HepG2 (cell line): ENCODE results near the gene MSI2. TPM values are rescaled to one million over a fixed set of nuclear protein-coding genes. Genes with fewer than 3 reads are reported as not detected.

Experiments
- ATF6 ChIP-seq: sonication (generic); formaldehyde crosslinking; conservative IDR thresholded peaks from 2 replicates; pipeline ENCODE4 v1.4.0; 2020; ENCODE audit warnings: missing genetic modification reagents
- FOXC1 ChIP-seq: sonication (generic); formaldehyde crosslinking; IDR thresholded peaks from 2 replicates; pipeline ENCODE4 v1.8.0; 2022; ENCODE audit warnings: mild to moderate bottlenecking, missing genetic modification reagents, borderline replicate concordance
- FOXK1 ChIP-seq: sonication (generic); formaldehyde crosslinking; IDR thresholded peaks from 2 replicates; pipeline ENCODE4 v1.4.0; 2020; ENCODE audit warnings: low read depth, missing genetic modification reagents, borderline replicate concordance
- FOXP4 ChIP-seq: sonication (generic); formaldehyde crosslinking; IDR thresholded peaks from 2 replicates; pipeline ENCODE4 v1.4.0; 2020; ENCODE audit warnings: missing genetic modification reagents
- KDM1A ChIP-seq: IDR thresholded peaks from 2 replicates; pipeline ENCODE4 v1.6.1; 2016; ENCODE audit warnings: missing compliant biosample characterization
- SIX1 ChIP-seq: sonication (generic); formaldehyde crosslinking; IDR thresholded peaks from 2 replicates; pipeline ENCODE4 v1.4.0; 2020; ENCODE audit warnings: missing genetic modification reagents, borderline replicate concordance
- TCF12 ChIP-seq, 2 experiments: fragments of 450-650 bp in 1 of 2; sonication (generic) in 1 of 2; formaldehyde crosslinking in 1 of 2; IDR thresholded peaks; 2 replicates each; pipeline versions ENCODE4 v1.6.1 to v1.8.0; 2017 to 2022; ENCODE audit warnings: antibody characterized with exemption in 1 of 2, mild to moderate bottlenecking in 1 of 2, missing genetic modification reagents in 1 of 2, moderate library complexity in 1 of 2
- ZBTB1 ChIP-seq: sonication (generic); formaldehyde crosslinking; IDR thresholded peaks from 2 replicates; pipeline ENCODE4 v1.4.0; 2020; ENCODE audit warnings: missing genetic modification reagents, borderline replicate concordance
- ZBTB2 ChIP-seq: sonication (generic); formaldehyde crosslinking; IDR thresholded peaks from 2 replicates; pipeline ENCODE4 v1.8.0; 2022; ENCODE audit warnings: low read depth, missing genetic modification reagents
- ZNF512 ChIP-seq: sonication (generic); formaldehyde crosslinking; IDR thresholded peaks from 2 replicates; pipeline ENCODE4 v1.4.0; 2020; ENCODE audit warnings: mild to moderate bottlenecking, missing genetic modification reagents
- ZNF740 ChIP-seq: sonication (generic); formaldehyde crosslinking; IDR thresholded peaks from 2 replicates; pipeline ENCODE4 v1.4.0; 2020; ENCODE audit warnings: missing genetic modification reagents
- ZNF781 ChIP-seq: sonication (generic); formaldehyde crosslinking; IDR thresholded peaks from 2 replicates; pipeline ENCODE4 v1.5.1; 2020; ENCODE audit warnings: borderline replicate concordance, mild to moderate bottlenecking, missing genetic modification reagents; ENCODE audit errors: not compliant biosample characterization
- ZNF782 ChIP-seq: sonication (generic); formaldehyde crosslinking; IDR thresholded peaks from 2 replicates; pipeline ENCODE4 v1.4.0; 2020; ENCODE audit warnings: missing genetic modification reagents, mild to moderate bottlenecking, borderline replicate concordance
- ZNF792 ChIP-seq: IDR thresholded peaks from 2 replicates; pipeline ENCODE4 v1.6.1; 2016
- ZSCAN21 ChIP-seq: sonication (generic); formaldehyde crosslinking; IDR thresholded peaks from 2 replicates; pipeline ENCODE4 v1.8.0; 2022; ENCODE audit warnings: mild to moderate bottlenecking, missing genetic modification reagents, moderate library complexity, borderline replicate concordance
- polyA plus RNA-seq, 8 experiments: library from polyadenylated mRNA; depleted of rRNA in 3 of 8; stranded (reverse) in 7 of 8; unstranded in 1 of 8; fragments of >200 nt; fragmentation: Illumina TruSeq in 4 of 8; extraction: Trizol in 4 of 8; gene quantifications; 2 replicates each; pipeline versions ENCODE4 v1.2.1 to v1.2.3, GENCODE V29; 2011 to 2016; ENCODE audit warnings: low read depth in 4 of 8, missing spikeins in 1 of 8, mixed read lengths in 1 of 8; ENCODE audit not compliant: insufficient read depth in 1 of 8
- total RNA-seq, 5 experiments: library from RNA; depleted of rRNA; stranded (reverse); fragments of >200 nt; fragmentation: Illumina TruSeq; extraction: Trizol; gene quantifications; 2 replicates each; pipeline ENCODE4 v1.2.3, GENCODE V29; 2016; ENCODE audit warnings: low read depth in 1 of 5
- TF ChIP-seq, protein P1 (sequence below): sonication (generic); formaldehyde crosslinking; IDR thresholded peaks from 2 replicates; pipeline ENCODE4 v1.9.0; 2022; ENCODE audit warnings: low read depth, missing genetic modification reagents

The MSI2 gene
- total and polyA plus RNA-seq, 2 of the 13 experiments (the other 11 are each of a cell fraction or from before 2014, with no cell fraction given): 77.5 to 78.4 TPM

DNA sequence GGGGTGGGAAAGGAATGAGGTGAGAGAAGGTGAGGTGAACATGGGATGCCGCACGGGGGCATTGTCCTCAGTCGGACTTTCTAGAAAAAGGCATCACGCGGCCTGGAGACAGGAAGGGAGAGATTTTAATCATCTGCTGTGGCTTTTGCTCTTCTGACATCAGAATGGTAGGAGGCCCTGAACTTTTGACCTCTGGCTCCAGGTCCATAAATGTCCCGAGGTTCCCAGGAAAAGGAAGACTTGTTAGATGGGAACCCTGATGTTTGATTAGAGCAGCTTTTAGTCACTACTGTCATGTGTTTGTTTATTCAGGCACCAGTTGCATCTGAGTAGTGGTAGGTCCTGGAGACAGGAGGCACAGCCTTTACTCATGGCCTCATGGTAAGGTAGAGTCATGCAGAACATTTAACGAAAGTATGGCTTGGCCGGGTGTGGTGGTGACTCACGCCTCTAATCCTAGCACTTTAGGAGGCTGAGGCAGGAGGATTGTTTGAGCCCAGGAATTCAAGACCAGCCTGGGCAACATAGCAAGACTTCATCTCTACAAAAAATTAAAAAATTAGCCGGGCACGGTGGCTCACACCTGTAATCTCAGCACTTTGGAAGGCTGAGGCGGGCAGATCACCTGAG is 203.1 kb downstream of the MSI2 start (continued):
- TF ChIP-seq ATF6 (no peak), FOXP4 (peak; percentile 89), ZBTB1 (no peak), ZBTB2 (no peak), FOXC1 (CRISPR knock-in tag) (no peak), KDM1A (CRISPR knock-in tag) (peak; percentile 66), SIX1 (peak; percentile 50; the same call in 1 of the 2 replicates), ZNF792 (CRISPR knock-in tag) (peak; percentile 42; the same call in 1 of the 2 replicates), ZSCAN21 (CRISPR knock-in tag) (no peak), ZNF782 (CRISPR knock-in tag) (0 out of 2 replicates have a peak, but pooled peaks have one; percentile 40), TCF12 (IDR thresholded peaks at IDR 0.05) (no peak), TCF12 (CRISPR knock-in tag; IDR thresholded peaks at IDR 0.05) (no peak), ZNF740 (CRISPR knock-in tag) (0 out of 2 replicates have a peak, but pooled peaks have one; percentile 49), ZNF512 (CRISPR knock-in tag) (no peak), ZNF781 (CRISPR knock-in tag) (no peak), FOXK1 (CRISPR knock-in tag) (peak; percentile 83)
- TF ChIP-seq, protein P1, sequence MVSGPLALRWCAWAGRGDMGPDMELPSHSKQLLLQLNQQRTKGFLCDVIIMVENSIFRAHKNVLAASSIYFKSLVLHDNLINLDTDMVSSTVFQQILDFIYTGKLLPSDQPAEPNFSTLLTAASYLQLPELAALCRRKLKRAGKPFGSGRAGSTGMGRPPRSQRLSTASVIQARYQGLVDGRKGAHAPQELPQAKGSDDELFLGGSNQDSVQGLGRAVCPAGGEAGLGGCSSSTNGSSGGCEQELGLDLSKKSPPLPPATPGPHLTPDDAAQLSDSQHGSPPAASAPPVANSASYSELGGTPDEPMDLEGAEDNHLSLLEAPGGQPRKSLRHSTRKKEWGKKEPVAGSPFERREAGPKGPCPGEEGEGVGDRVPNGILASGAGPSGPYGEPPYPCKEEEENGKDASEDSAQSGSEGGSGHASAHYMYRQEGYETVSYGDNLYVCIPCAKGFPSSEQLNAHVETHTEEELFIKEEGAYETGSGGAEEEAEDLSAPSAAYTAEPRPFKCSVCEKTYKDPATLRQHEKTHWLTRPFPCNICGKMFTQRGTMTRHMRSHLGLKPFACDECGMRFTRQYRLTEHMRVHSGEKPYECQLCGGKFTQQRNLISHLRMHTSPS (CRISPR knock-in tag): peak; percentile 69; the same call in 1 of the 2 replicates
